ENCODE measurements around the gene FAM167B. TPM values are rescaled to one million over a fixed set of nuclear protein-coding genes. Genes with fewer than 3 reads are reported as not detected.
A peak's percentile ranks its signal among the peaks of the same experiment; 100 is the strongest.

The FAM167B gene
- total RNA-seq, 1 donor from 2014 or later: 1.4 TPM

DNA sequence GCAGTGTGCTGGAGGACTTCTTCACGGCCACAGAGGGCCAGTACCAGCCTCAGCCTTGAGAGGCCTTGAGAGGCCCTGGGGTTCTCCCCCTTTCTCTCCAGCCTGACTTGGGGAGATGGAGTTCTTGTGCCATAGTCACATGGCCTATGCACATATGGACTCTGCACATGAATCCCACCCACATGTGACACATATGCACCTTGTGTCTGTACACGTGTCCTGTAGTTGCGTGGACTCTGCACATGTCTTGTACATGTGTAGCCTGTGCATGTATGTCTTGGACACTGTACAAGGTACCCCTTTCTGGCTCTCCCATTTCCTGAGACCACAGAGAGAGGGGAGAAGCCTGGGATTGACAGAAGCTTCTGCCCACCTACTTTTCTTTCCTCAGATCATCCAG is 38.6 kb downstream of the FAM167B start:
- H3K36me3 Mint-ChIP-seq (ENCODE audit: low read depth): peaks cover 19% of the 10 kb centered on the region
- TF ChIP-seq, protein P1, sequence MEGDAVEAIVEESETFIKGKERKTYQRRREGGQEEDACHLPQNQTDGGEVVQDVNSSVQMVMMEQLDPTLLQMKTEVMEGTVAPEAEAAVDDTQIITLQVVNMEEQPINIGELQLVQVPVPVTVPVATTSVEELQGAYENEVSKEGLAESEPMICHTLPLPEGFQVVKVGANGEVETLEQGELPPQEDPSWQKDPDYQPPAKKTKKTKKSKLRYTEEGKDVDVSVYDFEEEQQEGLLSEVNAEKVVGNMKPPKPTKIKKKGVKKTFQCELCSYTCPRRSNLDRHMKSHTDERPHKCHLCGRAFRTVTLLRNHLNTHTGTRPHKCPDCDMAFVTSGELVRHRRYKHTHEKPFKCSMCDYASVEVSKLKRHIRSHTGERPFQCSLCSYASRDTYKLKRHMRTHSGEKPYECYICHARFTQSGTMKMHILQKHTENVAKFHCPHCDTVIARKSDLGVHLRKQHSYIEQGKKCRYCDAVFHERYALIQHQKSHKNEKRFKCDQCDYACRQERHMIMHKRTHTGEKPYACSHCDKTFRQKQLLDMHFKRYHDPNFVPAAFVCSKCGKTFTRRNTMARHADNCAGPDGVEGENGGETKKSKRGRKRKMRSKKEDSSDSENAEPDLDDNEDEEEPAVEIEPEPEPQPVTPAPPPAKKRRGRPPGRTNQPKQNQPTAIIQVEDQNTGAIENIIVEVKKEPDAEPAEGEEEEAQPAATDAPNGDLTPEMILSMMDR (IDR thresholded peaks at IDR 0.05): no peak
- ChIA-PET POLR2A (no interaction called here), CTCF (no interaction called here)
- ATAC-seq (ENCODE audit: low read depth) (no peak), DNase-seq (no peak)
- H3K4me3 Mint-ChIP-seq: no peak overlapping the region
- no peak overlapping the region for H3K27ac Mint-ChIP-seq
- no peaks in the 10 kb centered on the region for H3K9me3 Mint-ChIP-seq
- H3K4me1 Mint-ChIP-seq: no peaks in the 10 kb centered on the region
- H3K27me3 Mint-ChIP-seq: no peaks in the 10 kb centered on the region
- intact Hi-C loops (cut with micrococcal nuclease): no loop called here

DNA sequence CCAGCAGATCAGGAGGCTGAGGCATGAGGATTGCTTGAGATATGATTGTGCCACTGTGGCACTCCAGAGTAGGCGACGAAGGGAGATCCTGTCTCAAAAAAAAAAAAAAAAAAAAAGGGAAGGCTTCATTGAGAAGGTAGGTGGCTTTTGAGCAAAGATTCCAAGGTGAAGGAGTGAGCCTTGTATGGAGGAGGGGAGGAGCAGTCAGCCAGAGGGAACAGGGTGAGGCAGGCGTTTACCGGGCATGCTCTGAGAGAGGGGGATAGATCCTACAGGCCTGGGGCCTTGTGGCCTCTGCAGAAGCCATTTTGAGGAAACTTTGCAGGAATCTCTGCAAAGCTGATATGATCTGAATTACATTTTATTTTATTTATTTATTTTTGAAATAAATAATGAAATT is 39.7 kb downstream of the FAM167B start:
- no peaks in the 10 kb centered on the region for H3K9me3 Mint-ChIP-seq
- intact Hi-C loops (cut with micrococcal nuclease): no loop called here
- ChIA-PET POLR2A (interaction anchor here (0.7 kb wide), 4 partner anchors 40 to 843 kb away, joined by 3 to 10 read pairs (median 4); partner anchors contain the start of genes FAM167B and IQCC), CTCF (interaction anchor here (0.8 to 1.3 kb wide), 2 partner anchors 36 to 46 kb away, joined by 3 to 4 read pairs; no protein-coding TSS in a partner anchor)
- ATAC-seq (ENCODE audit: low read depth) (no peak), DNase-seq (no peak)
- H3K27me3 Mint-ChIP-seq: no peaks in the 10 kb centered on the region
- no peak overlapping the region for H3K4me3 Mint-ChIP-seq
- no peak overlapping the region for H3K27ac Mint-ChIP-seq
- H3K36me3 Mint-ChIP-seq (ENCODE audit: low read depth): peaks cover 18% of the 10 kb centered on the region
- TF ChIP-seq, protein P1 (IDR thresholded peaks at IDR 0.05): no peak
- peaks cover 7% of the 10 kb centered on the region for H3K4me1 Mint-ChIP-seq

DNA sequence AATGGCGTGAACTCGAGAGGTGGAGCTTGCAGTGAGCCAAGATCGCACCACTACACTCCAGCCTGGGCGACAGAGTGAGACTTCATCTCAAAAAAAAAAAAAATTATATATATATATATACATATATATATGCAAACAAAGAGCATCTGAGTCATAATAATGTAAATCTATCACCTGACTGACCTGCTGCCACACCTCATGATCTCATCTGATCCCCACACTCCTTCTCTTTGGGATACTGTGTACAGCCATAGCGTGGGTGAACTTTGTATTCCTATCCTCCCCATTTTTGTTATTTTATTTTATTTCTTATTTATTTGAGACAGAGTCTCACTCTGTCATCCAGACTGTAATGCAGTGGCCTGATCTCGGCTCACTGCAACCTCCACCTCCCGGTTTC is 42.2 kb downstream of the FAM167B start:
- intact Hi-C loops (cut with micrococcal nuclease): no loop called here
- peaks cover 29% of the 10 kb centered on the region for H3K36me3 Mint-ChIP-seq (ENCODE audit: low read depth)
- TF ChIP-seq, protein P1 (IDR thresholded peaks at IDR 0.05): no peak
- no peak overlapping the region for H3K27ac Mint-ChIP-seq
- peaks cover 27% of the 10 kb centered on the region for H3K4me1 Mint-ChIP-seq
- ChIA-PET CTCF (no interaction called here), POLR2A (interaction anchor here (4.8 kb wide), 1 partner anchor 38 kb away, joined by 107 read pairs; the partner anchor contains the start of gene LCK)
- DNase-seq (no peak), ATAC-seq (ENCODE audit: low read depth) (no peak)
- no peaks in the 10 kb centered on the region for H3K27me3 Mint-ChIP-seq
- no peak overlapping the region for H3K4me3 Mint-ChIP-seq
- no peaks in the 10 kb centered on the region for H3K9me3 Mint-ChIP-seq

DNA sequence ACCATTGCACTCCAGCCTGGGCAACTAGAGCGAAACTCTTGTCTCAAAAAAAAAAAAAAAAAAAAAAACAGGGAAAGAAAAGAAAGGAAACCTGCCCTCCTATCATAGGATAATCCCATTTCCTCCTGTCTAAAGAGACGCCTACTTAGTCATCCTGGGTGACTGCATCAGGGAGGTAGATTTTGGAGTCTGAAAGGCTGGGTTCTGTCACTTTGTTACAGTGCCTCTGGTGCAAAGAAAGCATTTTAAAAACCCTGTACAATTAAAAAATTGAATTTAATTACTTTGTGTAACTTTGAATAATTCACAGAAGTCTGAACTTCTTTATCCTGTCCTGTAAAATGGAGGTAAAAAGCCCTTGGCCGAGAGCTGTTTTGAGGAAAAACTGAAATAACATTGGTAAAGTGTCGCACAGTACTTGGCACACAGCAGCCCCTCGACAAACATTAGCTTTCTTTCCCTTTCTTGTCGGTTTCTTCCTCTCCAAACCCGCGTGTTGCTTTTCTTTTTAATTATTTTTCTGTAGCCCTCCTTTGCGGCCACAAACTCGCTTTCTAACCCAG is 44.2 kb downstream of the FAM167B start:
- Mint-ChIP-seq H3K36me3 (ENCODE audit: low read depth) (peaks cover 23% of the 10 kb centered on the region), H3K9me3 (no peaks in the 10 kb centered on the region), H3K4me3 (peak overlapping the region; percentile 100), H3K4me1 (peaks cover 42% of the 10 kb centered on the region), H3K27me3 (no peaks in the 10 kb centered on the region), H3K27ac (peak overlapping the region; percentile 98)
- TF ChIP-seq, protein P1 (IDR thresholded peaks at IDR 0.05): no peak
- POLR2A ChIA-PET: interaction anchor here (0.6 to 4.8 kb wide), 38 partner anchors 8 to 995 kb away, joined by 3 to 107 read pairs (median 6); partner anchors contain the start of genes BSDC1, CCDC28B, EIF3I and FAM229A
- no peak for DNase-seq
- ATAC-seq (ENCODE audit: low read depth): no peak
- CTCF ChIA-PET: interaction anchor here (0.9 to 2.9 kb wide), 4 partner anchors 26 to 76 kb away, joined by 3 to 27 read pairs (median 16); partner anchors contain the start of gene LCK
- intact Hi-C loops (cut with micrococcal nuclease): loop anchor here (1.0 to 5.0 kb wide), 5 partner anchors 41 to 360 kb away; partner anchors contain the start of genes CCDC28B, KPNA6, RBBP4 and ZBTB8OS

Measured in activated B cell treated with CpG ODN at 0.5 μM for 24 hours (primary cell).